Endothelial cell of umbilical vein (primary cell): ENCODE data around the gene RNF157.
A peak's percentile ranks its signal among the peaks of the same experiment; 100 is the strongest.

ENCODE experiments used
- EZH2 ChIP-seq: IDR thresholded peaks from 2 replicates; pipeline ENCODE4 v1.6.1; 2012; ENCODE audit warnings: borderline replicate concordance, low read depth, mild to moderate bottlenecking, moderate library complexity, low read length, inconsistent platforms; ENCODE audit not compliant: severe bottlenecking
- POLR2A ChIP-seq: IDR thresholded peaks from 2 replicates; pipeline ENCODE4 v1.6.1; 2012; ENCODE audit warnings: low read depth, mild to moderate bottlenecking, control low read depth, low read length
- POLR2AphosphoS5 ChIP-seq: IDR thresholded peaks from 2 replicates; pipeline ENCODE4 v1.6.1; 2012; ENCODE audit warnings: low read depth, mild to moderate bottlenecking, control low read depth, low read length, moderate library complexity; ENCODE audit not compliant: insufficient read depth
- TF ChIP-seq, protein P1 (sequence below), 2 donors: IDR thresholded peaks; 1 replicate in 1 of 2; 2 replicates in 1 of 2; pipeline ENCODE4 v1.5.1; 2011; ENCODE audit warnings: low read length in 2 of 2, mild to moderate bottlenecking in 2 of 2, moderate library complexity in 2 of 2, control low read depth in 1 of 2, inconsistent platforms in 1 of 2, low read depth in 1 of 2; ENCODE audit not compliant: insufficient read depth in 1 of 2; ENCODE audit errors: extremely low read depth in 1 of 2
- TF ChIP-seq, protein P2 (sequence below): IDR thresholded peaks from 2 replicates; pipeline ENCODE4 v1.6.1; 2011; ENCODE audit not compliant: insufficient read depth, insufficient read length

DNA sequence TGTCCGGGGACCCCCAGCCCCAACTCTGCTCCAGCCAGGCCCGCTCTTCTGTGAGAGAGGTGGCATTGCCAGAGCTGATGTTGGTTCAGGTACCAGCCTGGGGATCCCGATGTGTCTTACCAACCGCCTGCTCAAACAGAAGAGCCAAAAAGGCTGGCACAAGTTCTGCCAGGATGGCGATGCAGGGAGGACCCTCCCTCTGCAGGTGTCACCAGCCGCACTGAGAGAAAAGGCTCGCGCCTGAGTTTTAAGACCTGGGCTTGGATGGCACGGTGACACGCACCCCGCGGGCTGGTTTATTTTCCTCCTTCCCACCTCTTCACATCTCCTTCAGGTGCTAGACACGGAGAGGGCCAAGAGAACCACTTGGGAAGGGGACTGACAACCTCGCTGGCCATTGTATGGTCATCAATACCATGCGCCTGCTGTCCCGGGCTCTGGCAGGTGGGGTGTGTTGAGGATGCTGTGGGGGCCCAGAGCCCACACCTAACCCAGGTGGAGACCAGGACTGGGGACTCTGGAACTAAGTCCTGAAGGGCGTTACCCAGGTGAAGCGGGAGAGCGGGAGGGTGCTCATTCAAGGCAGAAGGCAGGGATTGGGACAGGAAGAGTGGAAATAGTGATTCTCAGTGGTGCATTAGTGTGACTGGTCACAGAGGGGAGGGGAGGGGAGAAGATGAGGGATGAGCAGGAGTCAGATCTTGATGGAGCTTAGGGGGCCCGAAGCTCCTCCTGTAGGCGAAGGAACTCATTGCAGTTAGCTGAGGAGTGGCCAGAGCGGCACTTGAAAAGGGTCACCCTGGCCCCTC lies 115.5 kb downstream of the RNF157 start:
- TF ChIP-seq, protein P1, sequence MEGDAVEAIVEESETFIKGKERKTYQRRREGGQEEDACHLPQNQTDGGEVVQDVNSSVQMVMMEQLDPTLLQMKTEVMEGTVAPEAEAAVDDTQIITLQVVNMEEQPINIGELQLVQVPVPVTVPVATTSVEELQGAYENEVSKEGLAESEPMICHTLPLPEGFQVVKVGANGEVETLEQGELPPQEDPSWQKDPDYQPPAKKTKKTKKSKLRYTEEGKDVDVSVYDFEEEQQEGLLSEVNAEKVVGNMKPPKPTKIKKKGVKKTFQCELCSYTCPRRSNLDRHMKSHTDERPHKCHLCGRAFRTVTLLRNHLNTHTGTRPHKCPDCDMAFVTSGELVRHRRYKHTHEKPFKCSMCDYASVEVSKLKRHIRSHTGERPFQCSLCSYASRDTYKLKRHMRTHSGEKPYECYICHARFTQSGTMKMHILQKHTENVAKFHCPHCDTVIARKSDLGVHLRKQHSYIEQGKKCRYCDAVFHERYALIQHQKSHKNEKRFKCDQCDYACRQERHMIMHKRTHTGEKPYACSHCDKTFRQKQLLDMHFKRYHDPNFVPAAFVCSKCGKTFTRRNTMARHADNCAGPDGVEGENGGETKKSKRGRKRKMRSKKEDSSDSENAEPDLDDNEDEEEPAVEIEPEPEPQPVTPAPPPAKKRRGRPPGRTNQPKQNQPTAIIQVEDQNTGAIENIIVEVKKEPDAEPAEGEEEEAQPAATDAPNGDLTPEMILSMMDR (IDR thresholded peaks at IDR 0.05; ENCODE audit: extremely low read depth in 1 of 2, insufficient read depth in 1 of 2, low read depth in 1 of 2, low read length in 2 of 2) = peak in 1 of 2 donors; percentile 17
- TF ChIP-seq POLR2A = no peak
- no peak for TF ChIP-seq POLR2AphosphoS5
- no peak for TF ChIP-seq EZH2
- TF ChIP-seq, protein P2, sequence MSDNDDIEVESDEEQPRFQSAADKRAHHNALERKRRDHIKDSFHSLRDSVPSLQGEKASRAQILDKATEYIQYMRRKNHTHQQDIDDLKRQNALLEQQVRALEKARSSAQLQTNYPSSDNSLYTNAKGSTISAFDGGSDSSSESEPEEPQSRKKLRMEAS = no peak
